Upper lobe of right lung (tissue), 1 donor: ENCODE data around the gene PRKAR1B. TPM values are rescaled to one million over a fixed set of nuclear protein-coding genes. Genes with fewer than 3 reads are reported as not detected.

Experiments used
- ATAC-seq: fragments of 200-7000 bp; cut with Tn5 transposase; one replicate; pipeline ENCODE4 v1.9.1; 2020; ENCODE audit warnings: mild to moderate bottlenecking, moderate library complexity
- DNase-seq: peaks from one replicate; pipeline ENCODE4 v3.0.0-alpha.2; 2020
- H3K27ac ChIP-seq: fragments of 200-600 bp; one replicate; pipeline ENCODE4 v1.8.0; 2022
- H3K27me3 ChIP-seq: fragments of 200-600 bp; one replicate; pipeline ENCODE4 v1.8.0; 2022; ENCODE audit warnings: mild to moderate bottlenecking
- H3K36me3 ChIP-seq: fragments of 200-600 bp; one replicate; pipeline ENCODE4 v1.8.0; 2022
- H3K4me1 ChIP-seq: fragments of 200-600 bp; one replicate; pipeline ENCODE4 v1.8.0; 2022
- H3K4me3 ChIP-seq: fragments of 200-600 bp; one replicate; pipeline ENCODE4 v1.8.0; 2022; ENCODE audit warnings: mild to moderate bottlenecking
- H3K9me3 ChIP-seq: fragments of 200-600 bp; one replicate; pipeline ENCODE4 v1.8.0; 2022
- intact Hi-C: fragments of 100-400 bp; cut with DNase I; formaldehyde crosslinking; loops from one replicate; pipeline ENCODE4 v1.11.0; 2022
- long read RNA-seq: library from polyadenylated mRNA; unstranded; transcript quantifications from one replicate; pipeline ENCODE4 v2.0.0, GENCODE V29; 2021
- total RNA-seq: library from RNA; stranded (reverse); fragmentation: NEBNext Ultra II Directional; extraction: Animal tissue kit (Norgen Biotek cat#: 25700); gene quantifications from one replicate; pipeline ENCODE4 v1.2.1, GENCODE V29; 2021
- TF ChIP-seq, protein P1 (sequence below): fragments of 200-600 bp; IDR thresholded peaks from one replicate; pipeline ENCODE4 v1.8.0; 2022; ENCODE audit warnings: antibody characterized with exemption
- donor health status: DM: no; HTN: yes; CAD: no; lungs with severe emphysema.

PRKAR1B gene
- 25.7 TPM for total RNA-seq
- long read RNA-seq, transcript PRKAR1B-201 (11 exons, 2,007 nt) = major isoform, 14 of 64 reads
- long read RNA-seq, transcript PRKAR1B-211 (11 exons, 2,533 nt) = minor isoform, 8 of 64 reads
- long read RNA-seq, partial matches to known transcripts = 31 of 64 reads
- long read RNA-seq, other reads (novel, unspliced or antisense) = 7 of 64 reads

DNA sequence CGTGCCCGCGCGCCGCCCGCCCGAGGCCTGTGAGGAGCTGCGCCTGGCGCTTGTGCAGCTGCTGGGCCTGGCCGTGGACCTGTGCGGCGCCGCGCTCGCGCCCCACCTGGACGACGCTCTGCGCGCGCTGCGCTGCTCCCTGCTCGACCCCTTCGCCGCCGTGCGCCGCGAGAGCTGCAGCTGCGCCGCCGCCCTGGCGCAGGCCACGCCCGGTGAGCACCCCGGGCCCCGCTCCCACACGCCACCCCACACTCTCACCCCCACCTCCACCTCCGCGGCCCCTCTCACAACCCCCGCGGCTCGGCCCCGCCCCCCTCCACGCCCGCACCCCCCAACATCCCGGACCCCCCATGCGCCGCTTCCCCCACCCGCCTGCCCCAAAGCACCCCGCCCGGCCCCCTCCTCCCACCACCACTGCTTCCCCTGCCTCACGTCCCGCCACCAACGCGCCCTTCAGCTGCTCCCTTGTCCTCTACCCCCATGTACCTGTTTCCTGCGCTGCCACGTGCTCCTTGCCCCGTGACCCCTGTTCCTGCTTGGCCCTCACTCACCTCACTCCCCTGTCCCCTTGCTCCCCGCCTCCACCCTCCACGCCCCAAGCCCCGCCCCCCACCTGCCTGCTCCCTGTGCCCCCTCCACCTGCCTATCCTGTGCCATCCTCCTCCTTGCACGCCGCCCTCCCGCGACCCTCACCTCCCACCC, at the start of gene PRKAR1B:
PRKAR1B (minus strand) TSS at position 178 of the 702 bp plus-strand sequence. CDS start 15,776 bp downstream, outside the sequence.
- Histone ChIP-seq H3K27ac (peak within 1 kb of the TSS; percentile 85), H3K4me1 (peaks cover 12% of the 10 kb centered on the region), H3K4me3 (peak within 1 kb of the TSS; percentile 68), H3K36me3 (peaks cover 11% of the 10 kb centered on the region), H3K27me3 (no peaks in the 10 kb centered on the region), H3K9me3 (no peaks in the 10 kb centered on the region)
- intact Hi-C loops = no loop called here
- ATAC-seq (peak; percentile 7), DNase-seq (no peak)
- TF ChIP-seq, protein P1, sequence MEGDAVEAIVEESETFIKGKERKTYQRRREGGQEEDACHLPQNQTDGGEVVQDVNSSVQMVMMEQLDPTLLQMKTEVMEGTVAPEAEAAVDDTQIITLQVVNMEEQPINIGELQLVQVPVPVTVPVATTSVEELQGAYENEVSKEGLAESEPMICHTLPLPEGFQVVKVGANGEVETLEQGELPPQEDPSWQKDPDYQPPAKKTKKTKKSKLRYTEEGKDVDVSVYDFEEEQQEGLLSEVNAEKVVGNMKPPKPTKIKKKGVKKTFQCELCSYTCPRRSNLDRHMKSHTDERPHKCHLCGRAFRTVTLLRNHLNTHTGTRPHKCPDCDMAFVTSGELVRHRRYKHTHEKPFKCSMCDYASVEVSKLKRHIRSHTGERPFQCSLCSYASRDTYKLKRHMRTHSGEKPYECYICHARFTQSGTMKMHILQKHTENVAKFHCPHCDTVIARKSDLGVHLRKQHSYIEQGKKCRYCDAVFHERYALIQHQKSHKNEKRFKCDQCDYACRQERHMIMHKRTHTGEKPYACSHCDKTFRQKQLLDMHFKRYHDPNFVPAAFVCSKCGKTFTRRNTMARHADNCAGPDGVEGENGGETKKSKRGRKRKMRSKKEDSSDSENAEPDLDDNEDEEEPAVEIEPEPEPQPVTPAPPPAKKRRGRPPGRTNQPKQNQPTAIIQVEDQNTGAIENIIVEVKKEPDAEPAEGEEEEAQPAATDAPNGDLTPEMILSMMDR = no peak

GRCh38 chr7:776381-776780, 49.3 kb upstream of the PRKAR1B start:
- ATAC-seq (no peak), DNase-seq (no peak)
- no peak overlapping the region for H3K4me3 ChIP-seq
- peaks cover 10% of the 10 kb centered on the region for H3K4me1 ChIP-seq
- H3K27me3 ChIP-seq = no peaks in the 10 kb centered on the region
- no peak overlapping the region for H3K27ac ChIP-seq
- peaks cover 17% of the 10 kb centered on the region for H3K36me3 ChIP-seq
- intact Hi-C loops = no loop called here
- no peaks in the 10 kb centered on the region for H3K9me3 ChIP-seq
- TF ChIP-seq, protein P1 = no peak

DNA sequence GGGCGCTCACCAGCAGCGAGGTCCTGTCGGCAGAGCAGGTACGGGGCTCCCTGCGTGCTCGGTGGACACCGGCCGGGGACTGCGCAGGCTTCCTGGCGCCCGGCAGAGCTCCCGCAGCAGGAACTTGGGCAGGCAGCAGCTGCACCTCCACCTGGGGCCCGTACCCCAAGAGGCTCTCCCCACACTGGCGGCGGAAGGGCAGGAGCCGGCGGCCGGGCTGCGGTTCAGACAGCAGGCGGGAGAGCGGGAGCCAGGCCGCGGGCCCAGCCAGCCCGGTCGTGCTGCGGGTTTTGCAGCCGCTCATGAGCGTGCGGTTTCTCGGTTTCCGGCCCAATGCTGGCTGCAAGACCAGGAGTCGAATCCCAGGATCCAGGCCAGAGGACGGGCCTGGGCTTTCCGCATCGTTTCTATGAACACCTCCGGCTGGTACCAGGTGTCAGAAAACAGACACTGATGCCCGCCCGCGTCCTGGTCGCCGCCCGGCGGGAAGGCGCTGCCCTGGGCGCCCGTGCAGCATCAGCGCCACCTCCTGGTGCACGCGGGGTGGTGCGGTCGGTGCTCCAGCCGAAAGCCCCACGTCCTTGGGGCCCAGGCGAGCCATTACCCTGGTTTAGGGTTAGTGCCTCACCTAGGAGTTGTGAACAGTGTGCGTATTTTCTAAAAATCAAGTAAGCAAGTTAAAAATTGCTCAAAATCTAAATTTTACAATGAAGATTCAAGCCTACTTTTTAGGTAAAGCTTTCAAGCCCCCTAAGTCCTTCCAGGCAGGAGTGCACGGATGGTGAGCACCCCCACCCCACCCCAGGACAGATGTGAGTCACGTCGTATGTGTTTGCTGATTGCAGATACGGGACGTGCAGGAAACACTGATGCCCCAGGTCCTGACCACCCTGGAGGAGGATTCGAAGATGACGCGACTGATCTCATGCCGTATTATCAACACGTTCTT, 47.4 kb upstream of the PRKAR1B start:
- H3K27me3 ChIP-seq = no peaks in the 10 kb centered on the region
- H3K36me3 ChIP-seq = no peaks in the 10 kb centered on the region
- peak; percentile 77 for DNase-seq
- TF ChIP-seq, protein P1 = peak; percentile 90
- peak; percentile 81 for ATAC-seq
- no peak overlapping the region for H3K4me3 ChIP-seq
- H3K9me3 ChIP-seq = no peaks in the 10 kb centered on the region
- H3K4me1 ChIP-seq = peaks cover 21% of the 10 kb centered on the region
- intact Hi-C loops = loop anchor here (5.0 kb wide), 1 partner anchor 452 kb away; no protein-coding TSS in a partner anchor
- H3K27ac ChIP-seq = no peak overlapping the region

DNA sequence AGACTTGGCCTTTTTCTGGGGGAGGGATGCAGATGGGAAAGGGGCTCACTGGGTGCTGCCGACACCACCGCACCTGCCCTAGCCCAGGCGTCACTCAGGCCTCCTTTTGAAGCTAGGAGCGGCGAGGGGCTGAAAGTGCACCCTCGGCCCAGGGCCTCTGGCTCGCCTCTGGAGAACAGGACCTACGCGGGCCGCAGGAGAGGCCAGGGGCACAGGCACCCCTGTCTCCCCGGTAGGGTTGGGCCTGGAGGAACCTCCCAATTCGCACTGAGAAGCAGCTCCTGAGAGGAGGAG, 46.5 kb upstream of the PRKAR1B start:
- no peak for ATAC-seq
- DNase-seq = no peak
- peaks cover 21% of the 10 kb centered on the region for H3K4me1 ChIP-seq
- no peaks in the 10 kb centered on the region for H3K27me3 ChIP-seq
- TF ChIP-seq, protein P1 = no peak
- no peaks in the 10 kb centered on the region for H3K9me3 ChIP-seq
- H3K4me3 ChIP-seq = no peak overlapping the region
- H3K36me3 ChIP-seq = no peaks in the 10 kb centered on the region
- no peak overlapping the region for H3K27ac ChIP-seq
- intact Hi-C loops = loop anchor here (5.0 kb wide), 1 partner anchor 451 kb away; no protein-coding TSS in a partner anchor

DNA sequence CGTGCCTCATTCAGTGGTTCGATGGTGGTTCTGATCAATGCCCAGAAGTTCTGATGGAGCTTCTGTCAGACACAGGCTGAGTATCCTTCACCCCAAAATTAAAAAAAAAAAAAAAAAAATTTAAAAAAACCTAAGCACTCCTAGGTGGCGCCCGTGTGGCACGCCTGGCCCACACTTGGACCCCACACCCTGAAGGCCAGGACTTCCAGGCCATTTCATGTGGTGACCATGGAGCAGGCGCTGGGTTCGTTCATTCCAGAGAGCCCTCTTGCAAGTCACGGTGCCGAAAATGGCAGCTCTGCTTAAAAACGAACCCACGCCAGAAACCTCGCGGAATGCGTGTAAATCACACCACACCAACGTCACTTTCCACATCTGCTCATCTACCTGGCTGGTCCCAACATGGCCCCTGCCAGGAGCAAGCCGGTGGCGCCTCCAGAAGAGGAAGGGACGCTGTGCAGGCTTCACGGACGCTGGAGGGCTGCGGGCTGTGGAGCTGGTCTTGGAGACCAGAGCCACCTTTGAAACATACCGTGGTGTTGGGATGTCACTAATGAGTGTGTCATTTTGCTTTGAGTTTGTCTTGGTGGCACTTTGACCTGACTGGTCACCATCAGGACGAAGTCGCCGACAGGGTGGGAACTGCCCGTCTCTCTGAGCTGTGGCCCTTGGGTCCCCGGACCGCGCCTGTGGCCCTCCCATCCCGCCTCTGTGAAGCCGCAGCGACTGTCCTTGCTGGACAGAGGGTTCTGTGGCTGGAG, 46.0 kb upstream of the PRKAR1B start:
- no peak for DNase-seq
- H3K36me3 ChIP-seq = no peaks in the 10 kb centered on the region

More for the DNA sequence above, 46.0 kb upstream of the PRKAR1B start:
- TF ChIP-seq, protein P1 = no peak
- no peak overlapping the region for H3K4me3 ChIP-seq
- H3K27me3 ChIP-seq = no peaks in the 10 kb centered on the region
- no peak overlapping the region for H3K27ac ChIP-seq
- ATAC-seq = no peak
- H3K4me1 ChIP-seq = peaks cover 21% of the 10 kb centered on the region
- intact Hi-C loops = loop anchor here (5.0 kb wide), 1 partner anchor 451 kb away; no protein-coding TSS in a partner anchor
- H3K9me3 ChIP-seq = no peaks in the 10 kb centered on the region
